Breast epithelium (tissue), 3 donors: ENCODE results near the gene FAM90A1.
"Not testable (repeated sequence)": the region's sequence is repeated elsewhere in the genome, so short reads cannot be mapped to it uniquely, and the experiment has no call there.

ENCODE experiments used
- POLR2A ChIP-seq: fragments of 450-650 bp; IDR thresholded peaks from one replicate; pipeline ENCODE4 v1.6.1; 2016; ENCODE audit warnings: antibody characterized with exemption, mild to moderate bottlenecking, moderate library complexity
- POLR2AphosphoS5 ChIP-seq, 3 donors: sonication (generic); formaldehyde crosslinking; IDR thresholded peaks; one replicate each; pipeline ENCODE4 v1.6.1; 2017; ENCODE audit warnings: antibody characterized with exemption in 3 of 3
- TF ChIP-seq, protein P1 (sequence below), 3 donors: fragments of 450-650 bp; IDR thresholded peaks; one replicate each; pipeline ENCODE4 v1.5.1; 2016 to 2017; ENCODE audit warnings: antibody characterized with exemption in 3 of 3, mild to moderate bottlenecking in 3 of 3, moderate library complexity in 3 of 3

DNA sequence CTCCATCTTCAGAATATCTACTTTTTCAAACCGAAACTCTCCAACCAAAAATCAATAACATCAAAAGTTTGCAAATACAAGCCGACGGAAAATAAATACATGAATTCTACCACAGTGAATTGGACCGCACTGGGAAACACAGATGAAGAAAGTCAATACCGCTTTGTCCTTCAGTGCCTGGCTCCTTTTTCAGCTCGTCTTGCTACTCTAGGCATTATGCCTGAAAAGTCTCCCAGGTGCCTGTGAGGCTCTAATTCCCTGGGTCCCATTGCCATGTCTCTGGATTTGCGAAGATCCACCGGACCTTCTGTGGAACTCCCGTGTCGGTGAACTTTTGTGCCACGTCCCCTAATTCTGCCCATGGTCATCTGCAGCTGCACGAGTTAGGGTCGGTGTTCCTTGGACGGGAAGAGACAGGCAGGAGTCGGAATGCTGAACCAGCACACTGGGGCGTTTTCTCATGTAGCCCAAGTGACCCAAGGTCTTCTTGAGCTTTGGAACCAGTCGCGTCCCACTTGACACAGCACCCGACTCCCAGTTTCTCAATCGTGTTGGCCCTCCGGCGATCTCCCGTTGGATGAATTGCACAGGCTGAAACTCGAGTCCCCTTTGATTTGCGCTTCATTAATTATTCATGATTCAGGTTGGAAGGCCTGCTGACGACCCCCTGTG is 8.6 kb downstream of the FAM90A1 start:
- not testable (repeated sequence) for TF ChIP-seq POLR2AphosphoS5 (IDR thresholded peaks at IDR 0.05); POLR2A
- TF ChIP-seq, protein P1, sequence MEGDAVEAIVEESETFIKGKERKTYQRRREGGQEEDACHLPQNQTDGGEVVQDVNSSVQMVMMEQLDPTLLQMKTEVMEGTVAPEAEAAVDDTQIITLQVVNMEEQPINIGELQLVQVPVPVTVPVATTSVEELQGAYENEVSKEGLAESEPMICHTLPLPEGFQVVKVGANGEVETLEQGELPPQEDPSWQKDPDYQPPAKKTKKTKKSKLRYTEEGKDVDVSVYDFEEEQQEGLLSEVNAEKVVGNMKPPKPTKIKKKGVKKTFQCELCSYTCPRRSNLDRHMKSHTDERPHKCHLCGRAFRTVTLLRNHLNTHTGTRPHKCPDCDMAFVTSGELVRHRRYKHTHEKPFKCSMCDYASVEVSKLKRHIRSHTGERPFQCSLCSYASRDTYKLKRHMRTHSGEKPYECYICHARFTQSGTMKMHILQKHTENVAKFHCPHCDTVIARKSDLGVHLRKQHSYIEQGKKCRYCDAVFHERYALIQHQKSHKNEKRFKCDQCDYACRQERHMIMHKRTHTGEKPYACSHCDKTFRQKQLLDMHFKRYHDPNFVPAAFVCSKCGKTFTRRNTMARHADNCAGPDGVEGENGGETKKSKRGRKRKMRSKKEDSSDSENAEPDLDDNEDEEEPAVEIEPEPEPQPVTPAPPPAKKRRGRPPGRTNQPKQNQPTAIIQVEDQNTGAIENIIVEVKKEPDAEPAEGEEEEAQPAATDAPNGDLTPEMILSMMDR (IDR thresholded peaks at IDR 0.05), result not testable (repeated sequence)
